ENCODE data around the gene EHBP1. TPM values are rescaled to one million over a fixed set of nuclear protein-coding genes. Genes with fewer than 3 reads are reported as not detected.

EHBP1 gene
- total and polyA plus RNA-seq, 7 experiments from 2014 or later = 12.3 to 31.5 (median 27.7) TPM

GRCh38 chr2:62792408-62792807, 86.9 kb downstream of the EHBP1 start:
- no peak overlapping the region for H3K4me3 ChIP-seq (ENCODE audit: low read length)
- H3K4me1 Mint-ChIP-seq = peaks cover 0 to 10% (median 4%) of the 10 kb centered on the region in 7 donors
- ChIA-PET POLR2A (no interaction called here), CTCF (no interaction called here)
- no peaks in the 10 kb centered on the region for H3K36me3 ChIP-seq (ENCODE audit: control insufficient read depth in 2 of 3, insufficient read depth in 3 of 3, low read length in 3 of 3)
- DNase-seq (no peak), ATAC-seq (no peak)
- peaks cover 0 to 2% (median 0%) of the 10 kb centered on the region in 5 donors for H3K27me3 Mint-ChIP-seq
- H3K9me3 Mint-ChIP-seq = no peaks in the 10 kb centered on the region
- H3K27ac ChIP-seq (ENCODE audit: low read depth, low read length) = no peak overlapping the region
- H3K27me3 ChIP-seq (ENCODE audit: control insufficient read depth in 2 of 2, insufficient read depth in 2 of 2, low read length in 2 of 2) = no peaks in the 10 kb centered on the region
- no peak overlapping the region for H3K27ac Mint-ChIP-seq
- no peaks in the 10 kb centered on the region for H3K4me1 ChIP-seq (ENCODE audit: control insufficient read depth in 2 of 2, insufficient read depth in 2 of 2, low read length in 2 of 2)
- no peaks in the 10 kb centered on the region for H3K9me3 ChIP-seq (ENCODE audit: control insufficient read depth in 2 of 3, low read length in 3 of 3)
- no peaks in the 10 kb centered on the region for H3K36me3 Mint-ChIP-seq
- intact Hi-C loops (cut with micrococcal nuclease) = no loop called here
- no peak overlapping the region for H3K4me3 Mint-ChIP-seq

GRCh38 chr2:62793213-62793612, 87.7 kb downstream of the EHBP1 start:
- Mint-ChIP-seq H3K27me3 (peaks cover 0 to 2% (median 0%) of the 10 kb centered on the region in 5 donors), H3K27ac (no peak overlapping the region), H3K4me1 (peaks cover 0 to 10% (median 4%) of the 10 kb centered on the region in 7 donors), H3K4me3 (no peak overlapping the region), H3K36me3 (peaks cover 0 to 4% (median 0%) of the 10 kb centered on the region in 5 donors), H3K9me3 (no peaks in the 10 kb centered on the region)
- no peaks in the 10 kb centered on the region for H3K36me3 ChIP-seq (ENCODE audit: control insufficient read depth in 2 of 3, insufficient read depth in 3 of 3, low read length in 3 of 3)
- DNase-seq (no peak), ATAC-seq (no peak)
- H3K9me3 ChIP-seq (ENCODE audit: control insufficient read depth in 2 of 3, low read length in 3 of 3) = no peaks in the 10 kb centered on the region
- no peak overlapping the region for H3K4me3 ChIP-seq (ENCODE audit: low read length)
- H3K27me3 ChIP-seq (ENCODE audit: control insufficient read depth in 2 of 2, insufficient read depth in 2 of 2, low read length in 2 of 2) = no peaks in the 10 kb centered on the region
- H3K4me1 ChIP-seq (ENCODE audit: control insufficient read depth in 2 of 2, insufficient read depth in 2 of 2, low read length in 2 of 2) = no peaks in the 10 kb centered on the region
- ChIA-PET POLR2A (no interaction called here), CTCF (no interaction called here)
- intact Hi-C loops (cut with micrococcal nuclease) = no loop called here
- H3K27ac ChIP-seq (ENCODE audit: low read depth, low read length) = no peak overlapping the region

- POLR2A ChIA-PET = no interaction called here
- no peaks in the 10 kb centered on the region for H3K4me1 ChIP-seq (ENCODE audit: control insufficient read depth in 2 of 2, insufficient read depth in 2 of 2, low read length in 2 of 2)
- no peak overlapping the region for H3K27ac ChIP-seq (ENCODE audit: low read depth, low read length)
- H3K4me3 ChIP-seq (ENCODE audit: low read length) = no peak overlapping the region
- Mint-ChIP-seq H3K27me3 (peaks cover 0 to 2% (median 0%) of the 10 kb centered on the region in 5 donors), H3K4me3 (no peak overlapping the region), H3K36me3 (peaks cover 0 to 4% (median 2%) of the 10 kb centered on the region in 5 donors), H3K9me3 (no peaks in the 10 kb centered on the region), H3K4me1 (peaks cover 2 to 19% (median 6%) of the 10 kb centered on the region in 7 donors), H3K27ac (no peak overlapping the region)
- DNase-seq = no peak
- no peaks in the 10 kb centered on the region for H3K27me3 ChIP-seq (ENCODE audit: control insufficient read depth in 2 of 2, insufficient read depth in 2 of 2, low read length in 2 of 2)
- ATAC-seq = no peak
- intact Hi-C loops (cut with micrococcal nuclease) = no loop called here
- H3K9me3 ChIP-seq (ENCODE audit: control insufficient read depth in 2 of 3, low read length in 3 of 3) = no peaks in the 10 kb centered on the region
- CTCF ChIA-PET = no interaction called here
- H3K36me3 ChIP-seq (ENCODE audit: control insufficient read depth in 2 of 3, insufficient read depth in 3 of 3, low read length in 3 of 3) = no peaks in the 10 kb centered on the region
Observed at GRCh38 chr2:62794791-62795190, 89.3 kb downstream of the EHBP1 start.

- H3K27ac Mint-ChIP-seq = no peak overlapping the region
- CTCF ChIA-PET = no interaction called here
- POLR2A ChIA-PET = no interaction called here
- peaks cover 5 to 24% (median 10%) of the 10 kb centered on the region in 7 donors for H3K4me1 Mint-ChIP-seq
- no peaks in the 10 kb centered on the region for H3K9me3 ChIP-seq (ENCODE audit: control insufficient read depth in 2 of 3, low read length in 3 of 3)
- no peaks in the 10 kb centered on the region for H3K9me3 Mint-ChIP-seq
- ATAC-seq (no peak), DNase-seq (no peak)
- H3K27me3 ChIP-seq (ENCODE audit: control insufficient read depth in 2 of 2, insufficient read depth in 2 of 2, low read length in 2 of 2) = no peaks in the 10 kb centered on the region
- H3K27me3 Mint-ChIP-seq = peaks cover 0 to 2% (median 0%) of the 10 kb centered on the region in 5 donors
- peaks cover 0 to 4% (median 2%) of the 10 kb centered on the region in 5 donors for H3K36me3 Mint-ChIP-seq
- H3K36me3 ChIP-seq (ENCODE audit: control insufficient read depth in 2 of 3, insufficient read depth in 3 of 3, low read length in 3 of 3) = no peaks in the 10 kb centered on the region
- H3K4me1 ChIP-seq (ENCODE audit: control insufficient read depth in 2 of 2, insufficient read depth in 2 of 2, low read length in 2 of 2) = no peaks in the 10 kb centered on the region
- no peak overlapping the region for H3K4me3 Mint-ChIP-seq
- intact Hi-C loops (cut with micrococcal nuclease) = no loop called here
- H3K4me3 ChIP-seq (ENCODE audit: low read length) = no peak overlapping the region
- no peak overlapping the region for H3K27ac ChIP-seq (ENCODE audit: low read depth, low read length)
Observed at GRCh38 chr2:62795341-62795740, 89.8 kb downstream of the EHBP1 start.

- intact Hi-C loops (cut with micrococcal nuclease) = no loop called here
- Histone ChIP-seq H3K27ac (ENCODE audit: low read depth, low read length) (no peak overlapping the region), H3K36me3 (ENCODE audit: control insufficient read depth in 2 of 3, insufficient read depth in 3 of 3, low read length in 3 of 3) (no peaks in the 10 kb centered on the region), H3K9me3 (ENCODE audit: control insufficient read depth in 2 of 3, low read length in 3 of 3) (no peaks in the 10 kb centered on the region), H3K4me1 (ENCODE audit: control insufficient read depth in 2 of 2, insufficient read depth in 2 of 2, low read length in 2 of 2) (peaks cover 0 to 9% of the 10 kb centered on the region in 2 donors), H3K4me3 (ENCODE audit: low read length) (no peak overlapping the region), H3K27me3 (ENCODE audit: control insufficient read depth in 2 of 2, insufficient read depth in 2 of 2, low read length in 2 of 2) (no peaks in the 10 kb centered on the region)
- Mint-ChIP-seq H3K36me3 (peaks cover 0 to 4% (median 2%) of the 10 kb centered on the region in 5 donors), H3K9me3 (no peaks in the 10 kb centered on the region), H3K4me1 (peaks cover 8 to 38% (median 24%) of the 10 kb centered on the region in 7 donors), H3K4me3 (no peak overlapping the region), H3K27ac (no peak overlapping the region), H3K27me3 (peaks cover 0 to 2% (median 0%) of the 10 kb centered on the region in 5 donors)
- POLR2A ChIA-PET = no interaction called here
- DNase-seq (no peak), ATAC-seq (no peak)
- CTCF ChIA-PET = no interaction called here
Observed at GRCh38 chr2:62797107-62797506, 91.6 kb downstream of the EHBP1 start.

- H3K9me3 Mint-ChIP-seq = peaks cover 0 to 2% (median 0%) of the 10 kb centered on the region in 11 donors
- peak overlapping the region in 5 of 10 donors; percentile 3 to 70 (median 44) for H3K4me3 Mint-ChIP-seq
- ChIA-PET CTCF (no interaction called here), POLR2A (no interaction called here)
- Histone ChIP-seq H3K36me3 (ENCODE audit: control insufficient read depth in 2 of 3, insufficient read depth in 3 of 3, low read length in 3 of 3) (no peaks in the 10 kb centered on the region), H3K4me3 (ENCODE audit: low read length) (no peak overlapping the region), H3K27me3 (ENCODE audit: control insufficient read depth in 2 of 2, insufficient read depth in 2 of 2, low read length in 2 of 2) (no peaks in the 10 kb centered on the region), H3K4me1 (ENCODE audit: control insufficient read depth in 2 of 2, insufficient read depth in 2 of 2, low read length in 2 of 2) (peaks cover 0 to 10% of the 10 kb centered on the region in 2 donors), H3K9me3 (ENCODE audit: control insufficient read depth in 2 of 3, low read length in 3 of 3) (no peaks in the 10 kb centered on the region), H3K27ac (ENCODE audit: low read depth, low read length) (no peak overlapping the region)
- no peak for ATAC-seq
- peak overlapping the region in 1 of 9 donors; percentile 0 for H3K27ac Mint-ChIP-seq
- intact Hi-C loops (cut with micrococcal nuclease) = loop anchor here in 1 of 2 donors (10.0 kb wide), 1 partner anchor 254 kb away; the partner anchor contains the start of gene OTX1
- no peak for DNase-seq
- H3K27me3 Mint-ChIP-seq = no peaks in the 10 kb centered on the region
- H3K4me1 Mint-ChIP-seq = peaks cover 10 to 36% (median 27%) of the 10 kb centered on the region in 7 donors
- H3K36me3 Mint-ChIP-seq = peaks cover 0 to 13% (median 6%) of the 10 kb centered on the region in 5 donors
Observed at GRCh38 chr2:62800618-62801017, 95.1 kb downstream of the EHBP1 start.

- Mint-ChIP-seq H3K27me3 (no peaks in the 10 kb centered on the region), H3K4me1 (peaks cover 10 to 36% (median 27%) of the 10 kb centered on the region in 7 donors), H3K4me3 (peak overlapping the region in 7 of 10 donors; percentile 7 to 70 (median 47)), H3K36me3 (peaks cover 0 to 17% (median 8%) of the 10 kb centered on the region in 5 donors), H3K27ac (peak overlapping the region in 3 of 9 donors; percentile 42 to 59 (median 47)), H3K9me3 (peaks cover 0 to 2% (median 0%) of the 10 kb centered on the region in 11 donors)
- H3K4me3 ChIP-seq (ENCODE audit: low read length) = no peak overlapping the region
- no peak for ATAC-seq
- peaks cover 0 to 10% of the 10 kb centered on the region in 2 donors for H3K4me1 ChIP-seq (ENCODE audit: control insufficient read depth in 2 of 2, insufficient read depth in 2 of 2, low read length in 2 of 2)
- no peaks in the 10 kb centered on the region for H3K36me3 ChIP-seq (ENCODE audit: control insufficient read depth in 2 of 3, insufficient read depth in 3 of 3, low read length in 3 of 3)
- H3K27me3 ChIP-seq (ENCODE audit: control insufficient read depth in 2 of 2, insufficient read depth in 2 of 2, low read length in 2 of 2) = no peaks in the 10 kb centered on the region
- H3K9me3 ChIP-seq (ENCODE audit: control insufficient read depth in 2 of 3, low read length in 3 of 3) = no peaks in the 10 kb centered on the region
- intact Hi-C loops (cut with micrococcal nuclease) = loop anchor here in 1 of 2 donors (10.0 kb wide), 1 partner anchor 254 kb away; the partner anchor contains the start of gene OTX1
- ChIA-PET POLR2A (no interaction called here), CTCF (no interaction called here)
- no peak for DNase-seq
- no peak overlapping the region for H3K27ac ChIP-seq (ENCODE audit: low read depth, low read length)
Observed at GRCh38 chr2:62801110-62801509, 95.6 kb downstream of the EHBP1 start.

All from naive thymus-derived CD4-positive, alpha-beta T cell (primary cell).